Measurements from ENCODE around the gene ATF6B.
A peak's percentile ranks its signal among the peaks of the same experiment; 100 is the strongest.

Gene ATF6B

GRCh38 chr6:32153564-32154513 is 25.8 kb upstream of the ATF6B start, which contains the start of gene PPT2:
TSS of gene PPT2 (plus strand) at chr6:32154141. CDS start at chr6:32154595, 454 bp downstream.
- Histone ChIP-seq H3K4me3 (ENCODE audit: low read depth in 1 of 2, low read length in 2 of 2) (peak within 1 kb of the TSS; percentile 86 to 93), H3K36me3 (ENCODE audit: control insufficient read depth in 1 of 2, insufficient read depth in 2 of 2, low read length in 2 of 2) (peaks cover 17 to 32% of the 10 kb centered on the region in 2 donors), H3K27ac (ENCODE audit: low read length) (peak within 1 kb of the TSS; percentile 82), H3K27me3 (ENCODE audit: low read depth, low read length) (no peaks in the 10 kb centered on the region), H3K9me3 (ENCODE audit: control insufficient read depth in 1 of 2, low read length in 2 of 2) (no peaks in the 10 kb centered on the region), H3K4me1 (ENCODE audit: control insufficient read depth in 1 of 2, insufficient read depth in 2 of 2, low read length in 2 of 2) (peaks cover 6 to 48% of the 10 kb centered on the region in 2 donors)

GRCh38 chr6:32152769-32153563 is 24.9 kb upstream of the ATF6B start:
- Histone ChIP-seq H3K4me3 (ENCODE audit: low read depth in 1 of 2, low read length in 2 of 2) (peak overlapping the region; percentile 86 to 93), H3K36me3 (ENCODE audit: control insufficient read depth in 1 of 2, insufficient read depth in 2 of 2, low read length in 2 of 2) (peaks cover 12 to 27% of the 10 kb centered on the region in 2 donors), H3K4me1 (ENCODE audit: control insufficient read depth in 1 of 2, insufficient read depth in 2 of 2, low read length in 2 of 2) (peaks cover 6 to 48% of the 10 kb centered on the region in 2 donors), H3K27me3 (ENCODE audit: low read depth, low read length) (peaks cover 2% of the 10 kb centered on the region), H3K27ac (ENCODE audit: low read length) (peak overlapping the region; percentile 82), H3K9me3 (ENCODE audit: control insufficient read depth in 1 of 2, low read length in 2 of 2) (no peaks in the 10 kb centered on the region)

DNA sequence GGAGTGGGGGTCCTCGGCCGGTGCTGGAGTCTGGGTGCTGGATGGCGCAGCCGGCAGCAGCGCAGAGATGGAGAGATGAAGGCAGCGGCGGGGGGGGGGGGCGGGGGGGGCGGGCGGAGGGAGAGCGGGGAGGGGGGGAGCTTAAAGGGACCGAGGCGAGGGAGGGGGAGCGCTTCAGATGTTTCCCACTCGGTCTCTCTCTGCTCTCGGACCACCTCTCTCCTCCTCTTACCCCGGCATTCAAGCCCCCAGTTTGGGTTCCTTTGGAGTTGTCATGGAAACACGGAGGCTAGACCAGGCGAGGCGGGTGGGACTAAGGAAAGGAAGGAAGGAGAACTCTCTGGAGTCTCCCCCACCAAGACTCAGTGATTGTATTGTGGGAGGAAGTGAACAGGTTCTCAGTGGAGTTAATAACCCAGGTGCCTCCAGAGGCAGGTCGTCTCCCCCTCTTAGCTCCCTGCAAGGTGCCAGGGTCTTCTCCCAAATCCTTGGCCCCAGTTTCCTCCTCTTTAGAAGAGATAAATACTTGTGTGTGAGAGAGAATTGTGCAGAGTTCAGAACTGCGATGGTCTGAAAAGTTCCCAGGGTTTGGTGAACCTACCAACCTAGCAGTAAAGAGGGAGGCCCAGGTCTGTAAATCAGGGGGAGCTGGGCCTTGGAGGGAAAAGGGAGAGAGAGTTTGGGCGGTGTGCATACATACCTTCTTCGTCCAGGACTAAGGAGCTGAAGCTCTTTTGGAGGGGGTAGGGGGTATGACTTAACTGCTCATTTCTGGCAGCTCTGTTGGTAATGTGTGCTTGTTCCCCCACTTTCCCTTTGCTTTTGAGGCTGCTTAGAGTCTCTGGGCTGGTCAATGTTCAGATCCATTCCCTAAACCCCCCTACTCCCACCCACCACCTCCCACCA is 24.1 kb upstream of the ATF6B start, which contains the start of gene PRRT1:
PRRT1 (minus strand) TSS at position 77 of the 906 bp plus-strand sequence. CDS start 112 bp downstream, outside the sequence.
- Histone ChIP-seq H3K27ac (ENCODE audit: low read length) (peak within 1 kb of the TSS; percentile 82), H3K4me3 (ENCODE audit: low read depth in 1 of 2, low read length in 2 of 2) (peak within 1 kb of the TSS; percentile 86 to 93), H3K27me3 (ENCODE audit: low read depth, low read length) (peaks cover 3% of the 10 kb centered on the region), H3K9me3 (ENCODE audit: control insufficient read depth in 1 of 2, low read length in 2 of 2) (no peaks in the 10 kb centered on the region), H3K36me3 (ENCODE audit: control insufficient read depth in 1 of 2, insufficient read depth in 2 of 2, low read length in 2 of 2) (peaks cover 5 to 18% of the 10 kb centered on the region in 2 donors), H3K4me1 (ENCODE audit: control insufficient read depth in 1 of 2, insufficient read depth in 2 of 2, low read length in 2 of 2) (peaks cover 6 to 48% of the 10 kb centered on the region in 2 donors)

- no peaks in the 10 kb centered on the region for H3K9me3 ChIP-seq (ENCODE audit: control insufficient read depth in 1 of 2, low read length in 2 of 2)
- H3K4me3 ChIP-seq (ENCODE audit: low read depth in 1 of 2, low read length in 2 of 2) = peak overlapping the region; percentile 68 to 93
- peaks cover 6 to 48% of the 10 kb centered on the region in 2 donors for H3K4me1 ChIP-seq (ENCODE audit: control insufficient read depth in 1 of 2, insufficient read depth in 2 of 2, low read length in 2 of 2)
- H3K27me3 ChIP-seq (ENCODE audit: low read depth, low read length) = peaks cover 3% of the 10 kb centered on the region
- H3K27ac ChIP-seq (ENCODE audit: low read length) = no peak overlapping the region
- peaks cover 2 to 10% of the 10 kb centered on the region in 2 donors for H3K36me3 ChIP-seq (ENCODE audit: control insufficient read depth in 1 of 2, insufficient read depth in 2 of 2, low read length in 2 of 2)
These were observed 23.3 kb upstream of the ATF6B start for GRCh38 chr6:32151181-32151862.

GRCh38 chr6:32149932-32150870 is 22.2 kb upstream of the ATF6B start:
- Histone ChIP-seq H3K9me3 (ENCODE audit: control insufficient read depth in 1 of 2, low read length in 2 of 2) (no peaks in the 10 kb centered on the region), H3K4me3 (ENCODE audit: low read depth in 1 of 2, low read length in 2 of 2) (peak overlapping the region in 1 of 2 donors; percentile 93), H3K4me1 (ENCODE audit: control insufficient read depth in 1 of 2, insufficient read depth in 2 of 2, low read length in 2 of 2) (peaks cover 6 to 40% of the 10 kb centered on the region in 2 donors), H3K36me3 (ENCODE audit: control insufficient read depth in 1 of 2, insufficient read depth in 2 of 2, low read length in 2 of 2) (peaks cover 0 to 8% of the 10 kb centered on the region in 2 donors), H3K27me3 (ENCODE audit: low read depth, low read length) (peaks cover 3% of the 10 kb centered on the region), H3K27ac (ENCODE audit: low read length) (no peak overlapping the region)

DNA sequence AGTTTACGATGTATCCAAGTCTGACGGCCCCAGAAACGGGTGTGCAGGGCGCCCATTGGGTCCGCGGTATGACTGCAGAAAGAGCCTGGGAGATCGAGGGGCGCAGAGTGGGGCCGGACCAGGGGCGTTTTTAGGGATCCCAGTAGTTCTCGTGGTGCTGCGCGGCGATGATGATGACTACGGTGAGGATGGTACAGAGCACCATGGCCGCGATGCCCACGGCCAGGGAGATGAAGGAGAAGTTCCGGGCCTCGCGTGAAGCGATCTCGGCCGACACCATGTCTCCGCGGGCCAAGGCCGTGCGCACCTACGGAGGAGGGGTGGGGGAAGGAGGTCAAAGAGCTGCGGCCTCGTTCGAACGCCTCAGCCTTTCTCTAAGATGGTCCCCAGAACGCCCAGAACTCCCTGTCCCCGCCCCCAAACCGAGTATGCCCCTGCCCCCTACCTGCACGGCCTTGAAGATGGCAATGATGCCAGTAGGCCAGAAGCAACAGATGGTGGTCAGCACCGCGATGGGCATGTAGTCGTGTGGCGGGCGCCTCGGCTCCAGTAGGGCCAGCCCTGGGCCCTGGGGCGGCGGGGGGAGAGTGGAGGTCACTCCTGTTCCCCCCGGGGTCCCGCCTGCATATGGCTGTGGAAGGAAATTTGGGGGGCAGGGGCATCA is 21.2 kb upstream of the ATF6B start:
- Histone ChIP-seq H3K27ac (ENCODE audit: low read length) (no peak overlapping the region), H3K4me3 (ENCODE audit: low read depth in 1 of 2, low read length in 2 of 2) (no peak overlapping the region), H3K4me1 (ENCODE audit: control insufficient read depth in 1 of 2, insufficient read depth in 2 of 2, low read length in 2 of 2) (peaks cover 6 to 33% of the 10 kb centered on the region in 2 donors), H3K9me3 (ENCODE audit: control insufficient read depth in 1 of 2, low read length in 2 of 2) (no peaks in the 10 kb centered on the region), H3K36me3 (ENCODE audit: control insufficient read depth in 1 of 2, insufficient read depth in 2 of 2, low read length in 2 of 2) (peaks cover 0 to 8% of the 10 kb centered on the region in 2 donors), H3K27me3 (ENCODE audit: low read depth, low read length) (peaks cover 3% of the 10 kb centered on the region)

DNA sequence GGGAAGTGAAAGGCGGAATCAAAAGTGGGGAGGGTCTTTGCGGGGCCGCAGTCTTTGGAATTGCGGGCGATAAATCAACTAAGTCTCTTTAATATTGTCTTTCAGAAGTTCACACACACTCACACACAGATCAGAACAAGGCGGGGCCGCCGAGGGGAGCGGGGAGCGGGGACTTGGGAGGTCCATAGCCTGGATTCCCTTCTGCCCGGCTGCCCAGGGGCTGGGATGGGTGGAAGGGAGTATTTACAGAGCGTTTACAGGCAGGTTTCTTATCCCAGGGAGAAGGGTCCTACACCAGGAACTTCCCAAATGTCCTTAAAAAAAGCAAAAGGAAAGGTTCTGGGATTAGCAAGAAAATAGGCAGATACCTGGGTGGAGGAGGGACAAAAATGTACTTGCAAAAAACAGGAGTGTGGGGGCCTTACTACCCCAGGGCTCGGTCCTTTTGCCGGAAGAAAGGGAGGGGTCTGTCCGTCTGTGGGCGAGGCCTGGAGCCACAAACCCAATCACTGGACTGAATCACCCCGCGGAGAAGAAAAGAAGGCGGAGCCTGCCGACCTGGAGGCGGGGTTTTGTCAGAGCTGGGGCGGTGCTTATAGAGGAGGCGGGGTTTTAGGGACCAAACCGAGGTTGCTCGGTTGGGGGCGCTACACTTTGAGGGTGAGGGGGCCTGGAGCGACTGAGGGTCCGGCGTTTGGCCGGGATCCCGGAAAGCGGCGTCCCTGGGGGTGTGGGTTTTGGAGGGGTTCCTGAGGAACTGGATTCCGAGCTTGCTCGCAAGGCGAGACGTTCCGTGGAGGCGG is 20.4 kb upstream of the ATF6B start:
- peaks cover 6 to 33% of the 10 kb centered on the region in 2 donors for H3K4me1 ChIP-seq (ENCODE audit: control insufficient read depth in 1 of 2, insufficient read depth in 2 of 2, low read length in 2 of 2)
- H3K9me3 ChIP-seq (ENCODE audit: control insufficient read depth in 1 of 2, low read length in 2 of 2) = no peaks in the 10 kb centered on the region
- peaks cover 0 to 8% of the 10 kb centered on the region in 2 donors for H3K36me3 ChIP-seq (ENCODE audit: control insufficient read depth in 1 of 2, insufficient read depth in 2 of 2, low read length in 2 of 2)
- no peak overlapping the region for H3K27ac ChIP-seq (ENCODE audit: low read length)
- peaks cover 3% of the 10 kb centered on the region for H3K27me3 ChIP-seq (ENCODE audit: low read depth, low read length)
- H3K4me3 ChIP-seq (ENCODE audit: low read depth in 1 of 2, low read length in 2 of 2) = peak overlapping the region in 1 of 2 donors; percentile 30

GRCh38 chr6:32147401-32148132 is 19.5 kb upstream of the ATF6B start:
- Histone ChIP-seq H3K36me3 (ENCODE audit: control insufficient read depth in 1 of 2, insufficient read depth in 2 of 2, low read length in 2 of 2) (peaks cover 0 to 8% of the 10 kb centered on the region in 2 donors), H3K4me3 (ENCODE audit: low read depth in 1 of 2, low read length in 2 of 2) (peak overlapping the region in 1 of 2 donors; percentile 30), H3K4me1 (ENCODE audit: control insufficient read depth in 1 of 2, insufficient read depth in 2 of 2, low read length in 2 of 2) (peaks cover 6 to 24% of the 10 kb centered on the region in 2 donors), H3K9me3 (ENCODE audit: control insufficient read depth in 1 of 2, low read length in 2 of 2) (no peaks in the 10 kb centered on the region), H3K27ac (ENCODE audit: low read length) (no peak overlapping the region), H3K27me3 (ENCODE audit: low read depth, low read length) (peaks cover 3% of the 10 kb centered on the region)
